ENCODE results near the gene TMEM138. TPM values are rescaled to one million over a fixed set of nuclear protein-coding genes. Genes with fewer than 3 reads are reported as not detected.

TMEM138 gene
- polyA plus RNA-seq, 4 donors: 38.0 to 57.9 (median 51.0) TPM

DNA sequence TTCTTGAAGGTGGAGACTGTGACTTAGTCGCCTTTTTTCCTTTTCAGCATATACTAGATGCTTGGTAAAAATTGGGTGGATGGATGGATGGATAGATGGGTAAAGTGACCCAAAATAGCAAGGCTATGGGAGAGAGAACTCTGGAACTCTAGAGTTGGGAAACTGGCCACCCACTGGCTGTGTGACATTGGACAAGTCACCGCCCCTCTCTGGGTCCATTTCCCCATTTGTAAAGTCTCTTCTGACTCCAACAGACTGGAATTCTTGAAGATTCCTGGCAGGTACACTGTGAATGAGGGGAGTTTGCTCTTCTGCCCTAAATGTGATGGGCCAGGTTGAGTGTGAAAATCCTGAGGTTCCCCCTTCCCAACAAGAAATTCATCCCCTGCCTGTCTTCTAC, 21.2 kb upstream of the TMEM138 start:
- DNase-seq (ENCODE audit: low read depth in 4 of 4, low spot score in 2 of 4): no peak

DNA sequence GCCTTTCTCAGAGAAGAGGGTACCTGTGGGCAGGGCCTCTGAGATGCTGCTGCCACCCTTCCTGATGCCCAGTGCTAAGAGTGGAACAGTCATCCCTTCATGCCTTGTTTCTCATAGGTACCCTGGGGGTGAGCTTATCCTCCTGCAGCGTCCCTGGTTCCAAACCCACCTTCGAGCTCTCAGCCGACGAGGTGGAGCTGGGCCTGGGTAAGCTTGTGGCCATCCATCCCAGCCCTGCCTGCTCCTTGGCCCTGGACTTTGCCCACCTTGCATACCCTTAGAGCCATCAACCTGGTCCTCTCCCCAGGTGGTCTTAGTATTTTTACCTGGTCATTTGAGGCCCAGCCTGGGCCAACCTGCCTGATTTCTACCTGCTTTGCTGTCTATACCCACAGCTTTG, 20.5 kb upstream of the TMEM138 start:
- DNase-seq (ENCODE audit: low read depth in 4 of 4, low spot score in 2 of 4): no peak

DNA sequence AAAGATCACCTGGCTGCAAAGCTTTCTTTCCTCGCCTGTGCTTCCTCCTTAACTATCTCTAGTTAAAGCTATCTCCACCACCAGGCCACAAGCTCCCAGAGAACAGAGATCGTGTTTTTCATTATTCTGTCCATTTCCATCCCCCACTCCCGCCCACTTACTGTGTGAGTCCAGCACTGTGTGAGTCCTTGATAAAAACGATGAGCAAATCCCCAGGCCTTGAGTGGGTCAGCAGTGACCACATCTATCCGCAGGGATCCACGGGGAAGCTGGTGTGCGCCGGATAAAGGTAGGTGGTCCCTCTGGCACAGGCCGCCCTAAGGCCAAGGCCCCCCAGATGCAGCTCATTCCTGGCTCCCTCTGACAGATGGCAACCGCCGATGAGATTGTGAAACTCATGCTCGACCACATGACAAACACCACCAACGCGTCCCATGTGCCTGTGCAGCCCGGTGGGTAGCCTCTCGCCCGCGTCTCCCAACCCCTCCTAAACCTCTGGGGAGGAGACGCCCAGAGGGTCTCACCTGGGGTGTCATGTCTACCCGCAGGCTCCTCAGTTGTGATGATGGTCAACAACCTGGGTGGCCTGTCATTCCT, 19.9 kb upstream of the TMEM138 start:
- DNase-seq (ENCODE audit: low read depth in 4 of 4, low spot score in 2 of 4): no peak

DNA sequence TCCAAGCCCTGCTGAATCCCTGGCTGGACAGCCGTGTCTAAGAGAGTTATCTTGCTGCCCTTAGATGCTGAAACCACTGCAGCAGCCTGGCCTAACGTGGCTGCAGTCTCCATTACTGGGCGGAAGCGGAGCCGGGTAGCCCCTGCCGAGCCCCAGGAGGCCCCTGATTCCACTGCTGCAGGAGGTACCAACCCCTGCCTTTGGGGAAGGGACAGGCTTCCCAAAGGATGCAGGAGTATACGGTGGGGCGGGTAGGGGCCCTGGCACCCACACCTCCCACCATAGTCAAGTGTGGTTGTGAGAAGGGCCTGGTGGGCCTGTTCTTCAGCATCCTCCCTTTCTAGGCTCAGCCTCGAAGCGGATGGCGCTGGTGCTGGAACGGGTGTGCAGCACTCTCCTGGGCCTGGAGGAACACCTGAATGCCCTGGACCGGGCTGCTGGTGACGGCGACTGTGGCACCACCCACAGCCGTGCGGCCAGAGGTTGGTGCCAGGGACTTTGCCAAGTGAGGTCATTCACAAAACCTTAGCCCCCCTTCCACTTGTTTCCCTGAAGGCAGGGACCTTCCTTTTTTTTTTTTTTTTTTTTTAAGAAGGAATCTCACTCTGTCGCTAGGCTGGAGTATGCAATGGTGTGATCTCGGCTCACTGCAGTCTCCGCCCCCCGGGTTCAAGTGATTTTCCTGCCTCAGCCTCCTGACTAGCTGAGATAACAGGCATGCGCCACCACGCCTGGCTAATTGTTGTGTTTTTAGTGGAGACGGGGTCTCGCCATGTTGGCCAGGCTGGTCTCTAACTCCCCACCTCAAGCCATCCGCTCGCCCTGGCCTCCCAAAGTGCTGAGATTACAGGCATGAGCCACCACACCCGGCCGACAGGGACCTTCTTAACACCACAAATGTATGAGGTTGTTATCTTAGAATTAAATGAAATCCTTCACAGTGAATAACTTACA, 18.1 kb upstream of the TMEM138 start:
- no peak for DNase-seq (ENCODE audit: low read depth in 4 of 4, low spot score in 2 of 4)

GRCh38 chr11:61345170-61345610, 17.0 kb upstream of the TMEM138 start:
- DNase-seq (ENCODE audit: low read depth in 4 of 4, low spot score in 2 of 4): no peak

GRCh38 chr11:61345954-61346843, 16.0 kb upstream of the TMEM138 start:
- no peak for DNase-seq (ENCODE audit: low read depth in 4 of 4, low spot score in 2 of 4)

GRCh38 chr11:61347916-61348461, 14.2 kb upstream of the TMEM138 start:
- DNase-seq (ENCODE audit: low read depth in 4 of 4, low spot score in 2 of 4): no peak

DNA sequence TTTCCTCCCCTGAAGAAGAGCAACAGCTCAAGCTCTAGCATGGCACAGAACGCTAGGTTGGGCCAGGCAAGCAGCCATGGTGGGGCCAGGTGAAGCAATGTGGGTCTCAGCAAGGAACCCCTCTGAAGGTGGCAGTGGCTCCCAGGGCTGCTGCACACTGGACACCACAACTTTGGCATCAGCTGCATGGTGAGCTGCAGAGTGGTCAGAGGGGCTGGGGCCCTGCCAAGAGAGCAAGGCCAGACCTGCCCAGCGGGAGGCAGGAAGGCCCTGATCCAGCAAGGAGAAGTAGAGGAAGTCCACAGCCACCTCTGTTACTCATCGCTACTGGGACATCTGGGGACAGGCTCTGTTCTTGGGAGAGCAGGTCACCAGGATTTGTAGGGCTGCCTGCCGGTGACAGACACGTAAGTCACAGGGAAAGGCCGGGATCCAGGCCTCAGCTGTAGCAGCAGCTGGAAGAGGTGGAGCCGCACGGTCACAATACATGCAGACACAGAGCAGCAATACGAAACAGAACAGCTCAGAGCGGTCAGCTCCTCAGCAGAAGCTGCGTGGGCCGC, 12.9 kb upstream of the TMEM138 start:
- DNase-seq (ENCODE audit: low read depth in 4 of 4, low spot score in 2 of 4): no peak

GRCh38 chr11:61349916-61350315, 12.3 kb upstream of the TMEM138 start:
- no peak for DNase-seq (ENCODE audit: low read depth in 4 of 4, low spot score in 2 of 4)

DNA sequence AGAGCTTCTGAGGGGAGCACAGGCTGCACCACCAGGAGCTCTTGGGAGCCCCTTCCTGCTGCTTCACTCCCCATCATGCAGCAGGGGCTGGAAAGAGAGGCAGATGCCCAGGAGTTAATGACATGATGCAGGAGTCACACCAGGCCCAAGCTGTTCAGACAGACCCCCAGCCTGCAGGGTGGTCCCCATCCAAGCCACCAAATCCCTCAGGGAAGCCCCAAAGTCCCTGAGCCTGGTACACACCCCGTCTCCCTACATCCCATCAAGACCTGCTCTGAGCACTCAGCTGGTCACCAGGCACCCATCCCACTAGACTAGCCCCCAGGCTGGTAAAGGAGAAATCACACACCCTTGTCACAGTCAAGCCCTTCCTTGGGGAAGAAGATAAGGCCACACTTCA, 11.8 kb upstream of the TMEM138 start:
- no peak for DNase-seq (ENCODE audit: low read depth in 4 of 4, low spot score in 2 of 4)

GRCh38 chr11:61350803-61351202, 11.4 kb upstream of the TMEM138 start:
- no peak for DNase-seq (ENCODE audit: low read depth in 4 of 4, low spot score in 2 of 4)

- DNase-seq (ENCODE audit: low read depth in 4 of 4, low spot score in 2 of 4): no peak
Observed at GRCh38 chr11:61352038-61352437, 10.1 kb upstream of the TMEM138 start.

- DNase-seq (ENCODE audit: low read depth in 4 of 4, low spot score in 2 of 4): no peak
Observed at GRCh38 chr11:61353131-61354067, 8.8 kb upstream of the TMEM138 start.

GRCh38 chr11:61354208-61354607, 8.0 kb upstream of the TMEM138 start:
- DNase-seq (ENCODE audit: low read depth in 4 of 4, low spot score in 2 of 4): no peak

GRCh38 chr11:61356706-61357105, 5.5 kb upstream of the TMEM138 start:
- no peak for DNase-seq (ENCODE audit: low read depth in 4 of 4, low spot score in 2 of 4)

DNA sequence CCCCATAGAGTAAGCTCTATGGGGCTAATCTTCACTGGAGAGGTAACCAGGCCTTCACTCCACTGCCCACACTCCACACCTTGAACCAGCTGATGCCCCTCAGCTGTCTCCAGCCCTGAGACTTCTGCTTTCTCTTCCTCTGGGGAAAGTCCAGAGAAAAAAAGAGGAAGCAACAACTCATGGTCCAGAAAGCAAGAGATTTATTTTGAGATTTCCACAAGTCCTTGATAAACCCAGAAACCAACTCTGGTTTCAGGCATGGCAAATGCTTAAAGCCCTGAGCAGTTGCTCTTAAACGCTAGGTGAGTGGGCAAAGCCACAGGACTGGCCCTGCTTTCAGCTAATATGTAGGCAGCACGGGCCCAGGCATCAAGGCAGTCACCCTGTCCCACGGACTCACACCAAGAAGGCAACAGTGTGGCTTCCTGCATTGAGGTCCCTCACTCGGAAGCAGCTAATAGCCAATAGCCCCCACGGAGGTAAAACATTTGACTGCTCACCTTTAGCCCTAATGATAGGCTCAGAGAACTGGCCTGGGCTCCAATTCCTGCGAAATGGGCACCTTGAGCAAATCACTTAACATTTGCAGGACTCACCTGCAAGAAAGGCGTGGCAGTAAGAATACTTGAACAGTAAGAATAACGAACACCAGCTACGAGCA, 4.8 kb upstream of the TMEM138 start:
- no peak for DNase-seq (ENCODE audit: low read depth in 4 of 4, low spot score in 2 of 4)

GRCh38 chr11:61357894-61358239, 4.3 kb upstream of the TMEM138 start:
- no peak for DNase-seq (ENCODE audit: low read depth in 4 of 4, low spot score in 2 of 4)

DNA sequence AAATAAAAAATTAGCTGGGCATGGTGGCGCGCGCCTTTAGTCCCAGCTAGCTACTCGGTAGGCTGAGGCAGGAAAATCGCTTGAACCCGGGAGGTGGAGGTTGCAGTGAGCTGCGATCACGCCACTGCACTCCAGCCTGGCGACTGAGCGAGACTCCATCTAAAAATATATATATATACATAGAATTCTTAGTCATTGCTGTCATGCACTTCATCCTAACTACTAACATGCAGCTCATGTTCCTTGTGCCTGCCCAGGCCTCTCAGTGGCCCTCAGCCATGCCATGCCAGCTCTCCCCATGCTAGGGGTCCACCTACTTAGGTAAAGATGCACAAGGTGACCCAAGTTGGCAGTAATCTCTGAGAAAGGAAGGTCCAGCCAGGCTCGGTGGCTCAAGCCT, 3.6 kb upstream of the TMEM138 start:
- DNase-seq (ENCODE audit: low read depth in 4 of 4, low spot score in 2 of 4): no peak

DNA sequence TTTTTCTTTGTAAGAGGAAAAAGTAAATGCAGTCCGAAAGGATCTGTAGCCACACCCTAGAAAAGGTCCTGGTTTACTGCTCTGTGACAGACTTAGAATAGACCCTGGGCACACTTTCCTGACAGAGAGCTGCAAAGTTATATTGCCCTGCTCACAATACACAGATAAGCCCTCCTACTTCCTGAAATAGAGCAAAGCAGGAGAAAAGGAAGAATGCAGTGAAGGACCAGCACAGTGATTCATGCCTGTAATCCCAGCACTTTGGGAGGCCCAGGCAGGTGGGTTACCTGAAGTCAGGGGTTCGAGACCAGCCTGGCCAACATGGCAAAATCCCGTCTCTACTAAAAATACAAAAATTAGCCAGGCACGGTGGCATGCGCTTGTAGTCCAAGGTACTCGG, 2.7 kb upstream of the TMEM138 start:
- DNase-seq (ENCODE audit: low read depth in 4 of 4, low spot score in 2 of 4): no peak

All from left renal cortex interstitium (tissue), 4 donors.